Activated effector memory CD4-positive, alpha-beta T cell treated with anti-CD3 and anti-CD28 coated beads, Interleukin-2, amount 50 U/mL, for 16 hours (primary cell): Measurements from ENCODE around the gene GET4.

Experiments
- DNase-seq: peaks from one replicate; pipeline ENCODE4 v3.0.0-alpha.2; 2020

The GET4 gene

GRCh38 chr7:886626-887487, 10.5 kb downstream of the GET4 start:
- DNase-seq, result no peak

- DNase-seq, result no peak
Observed at GRCh38 chr7:887488-887820, 11.1 kb downstream of the GET4 start.

- no peak for DNase-seq
Observed at GRCh38 chr7:888081-889024, 12.0 kb downstream of the GET4 start.

GRCh38 chr7:889025-889390, 12.7 kb downstream of the GET4 start:
- no peak for DNase-seq

DNA sequence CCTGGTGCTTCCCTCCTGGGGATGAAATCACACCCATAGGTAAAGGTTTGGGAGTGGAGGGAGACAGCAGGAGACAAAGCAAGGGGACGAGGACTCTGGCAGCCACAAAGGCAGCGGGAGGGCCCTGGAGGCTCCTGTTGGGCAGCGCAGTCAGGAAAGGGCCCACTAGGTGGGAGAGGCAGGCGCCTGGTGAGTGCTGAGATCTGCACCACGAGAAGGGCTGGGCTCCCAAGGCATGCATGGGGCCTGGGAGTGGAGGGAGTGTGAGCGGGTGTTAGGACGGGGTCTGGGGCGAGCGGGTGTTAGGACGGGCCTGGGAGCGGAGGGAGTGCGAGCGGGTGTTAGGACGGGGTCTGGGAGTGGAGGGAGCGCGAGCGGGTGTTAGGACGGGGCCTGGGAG, 13.0 kb downstream of the GET4 start:
- no peak for DNase-seq

GRCh38 chr7:890868-891267, 14.5 kb downstream of the GET4 start:
- DNase-seq, result no peak

- DNase-seq, result no peak
Observed at GRCh38 chr7:891291-891690, 14.9 kb downstream of the GET4 start.

GRCh38 chr7:891805-892204, 15.5 kb downstream of the GET4 start:
- no peak for DNase-seq

DNA sequence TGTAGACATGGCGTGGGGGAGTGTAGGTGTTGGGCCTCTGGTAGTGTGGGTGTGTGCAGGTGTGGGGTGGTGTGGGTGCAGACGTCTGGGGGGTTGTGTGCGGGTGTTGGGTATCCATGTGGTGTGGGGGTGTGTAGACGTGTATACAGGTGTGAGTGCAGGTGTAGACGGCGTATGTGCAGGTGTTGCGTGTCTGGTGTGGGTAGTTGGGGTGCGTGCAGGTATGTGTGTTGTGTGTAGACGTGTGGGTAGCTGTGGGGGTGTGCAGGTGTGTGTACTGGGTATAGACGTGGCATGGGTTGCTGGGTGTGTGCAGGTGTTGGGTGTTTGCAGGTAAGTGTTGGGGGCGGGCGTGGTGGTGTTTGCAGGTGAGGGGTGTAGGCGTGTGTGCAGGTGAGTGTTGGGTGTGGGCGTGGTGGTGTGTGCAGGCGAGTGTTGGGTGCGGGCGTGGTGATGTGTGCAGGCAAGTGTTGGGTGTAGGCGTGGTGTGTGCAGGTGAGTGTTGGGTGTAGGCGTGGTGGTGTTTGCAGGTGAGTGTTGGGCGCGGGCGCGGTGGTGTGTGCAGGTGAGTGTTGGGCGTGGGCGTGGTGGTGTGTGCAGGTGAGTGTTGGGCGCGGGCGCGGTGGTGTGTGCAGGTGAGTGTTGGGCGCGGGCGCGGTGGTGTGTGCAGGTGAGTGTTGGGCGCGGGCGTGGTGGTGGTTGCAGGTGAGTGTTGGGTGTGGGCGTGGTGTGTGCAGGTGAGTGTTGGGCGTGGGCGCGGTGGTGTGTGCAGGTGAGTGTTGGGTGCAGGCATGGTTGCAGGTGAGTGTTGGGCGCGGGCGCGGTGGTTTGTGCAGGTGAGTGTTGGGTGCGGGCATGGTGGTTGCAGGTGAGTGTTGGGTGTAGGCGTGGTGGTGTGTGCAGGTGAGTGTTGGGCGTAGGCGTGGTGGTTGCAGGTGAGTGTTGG, 16.6 kb downstream of the GET4 start:
- DNase-seq, result no peak

GRCh38 chr7:893686-894085, 17.3 kb downstream of the GET4 start:
- no peak for DNase-seq

DNA sequence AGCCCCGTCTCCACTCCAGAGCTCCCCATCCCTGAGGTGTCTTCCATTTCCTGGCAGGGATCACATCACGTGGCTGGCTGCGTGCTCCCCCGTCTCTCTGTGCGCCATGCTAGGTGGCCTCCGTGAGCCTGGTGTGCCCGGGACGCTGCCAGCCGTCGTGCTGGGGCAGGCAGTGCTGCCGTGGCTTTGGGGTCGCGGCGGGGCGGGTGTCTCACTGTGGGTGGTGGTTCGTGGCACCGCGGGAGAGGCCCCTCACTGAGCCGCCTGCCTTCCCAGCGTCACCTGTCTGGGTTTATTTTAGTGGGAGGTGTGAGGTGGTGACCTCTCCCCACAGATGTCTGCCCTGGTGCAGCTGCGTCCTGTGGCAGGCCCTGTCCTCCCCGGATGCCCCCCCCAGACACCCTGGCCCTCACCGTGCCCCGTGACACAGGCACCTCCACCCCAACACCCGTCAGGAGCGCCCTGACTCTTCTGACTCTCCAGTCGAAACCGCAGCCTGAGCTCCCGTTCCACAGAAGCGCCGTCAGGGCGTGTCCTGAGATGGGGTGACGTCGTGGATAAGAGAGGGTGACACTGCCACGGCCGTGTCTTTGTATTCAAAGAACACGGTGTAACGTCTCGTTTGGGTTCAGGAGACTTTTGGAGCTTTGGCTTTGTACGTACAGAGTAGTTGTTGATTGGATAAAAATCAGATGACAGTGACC, 18.0 kb downstream of the GET4 start:
- DNase-seq, result no peak

GRCh38 chr7:894927-895450, 18.6 kb downstream of the GET4 start:
- no peak for DNase-seq

DNA sequence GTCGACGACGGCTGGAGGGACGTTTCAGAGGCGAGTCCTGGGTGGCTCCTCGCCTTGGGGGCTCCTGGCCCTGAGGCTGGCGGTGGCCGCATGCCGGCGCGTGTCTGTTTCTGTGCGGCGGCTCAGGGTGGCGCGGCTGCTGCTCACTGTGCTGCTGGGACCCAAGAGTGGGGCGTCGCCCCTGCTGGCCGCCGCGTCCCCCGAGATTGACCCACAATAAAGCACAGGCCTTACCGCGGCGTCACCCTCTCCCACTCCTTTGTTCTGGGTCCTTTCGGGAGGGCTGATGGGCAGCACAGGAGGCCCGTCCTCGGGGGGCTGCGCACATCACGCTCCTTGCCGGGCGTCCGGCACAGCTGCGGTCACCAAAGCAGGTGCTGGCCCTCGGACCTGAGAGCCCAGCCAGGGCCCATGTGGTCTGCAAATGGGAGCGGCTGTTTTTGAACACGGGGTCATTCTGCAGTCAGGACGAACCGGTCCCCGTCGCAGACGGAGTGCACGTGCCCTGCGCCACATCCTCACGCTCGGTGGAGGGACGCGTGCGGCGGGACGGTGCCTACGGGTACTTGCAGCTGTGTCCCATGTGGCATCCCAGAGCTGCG, 19.2 kb downstream of the GET4 start:
- no peak for DNase-seq

DNA sequence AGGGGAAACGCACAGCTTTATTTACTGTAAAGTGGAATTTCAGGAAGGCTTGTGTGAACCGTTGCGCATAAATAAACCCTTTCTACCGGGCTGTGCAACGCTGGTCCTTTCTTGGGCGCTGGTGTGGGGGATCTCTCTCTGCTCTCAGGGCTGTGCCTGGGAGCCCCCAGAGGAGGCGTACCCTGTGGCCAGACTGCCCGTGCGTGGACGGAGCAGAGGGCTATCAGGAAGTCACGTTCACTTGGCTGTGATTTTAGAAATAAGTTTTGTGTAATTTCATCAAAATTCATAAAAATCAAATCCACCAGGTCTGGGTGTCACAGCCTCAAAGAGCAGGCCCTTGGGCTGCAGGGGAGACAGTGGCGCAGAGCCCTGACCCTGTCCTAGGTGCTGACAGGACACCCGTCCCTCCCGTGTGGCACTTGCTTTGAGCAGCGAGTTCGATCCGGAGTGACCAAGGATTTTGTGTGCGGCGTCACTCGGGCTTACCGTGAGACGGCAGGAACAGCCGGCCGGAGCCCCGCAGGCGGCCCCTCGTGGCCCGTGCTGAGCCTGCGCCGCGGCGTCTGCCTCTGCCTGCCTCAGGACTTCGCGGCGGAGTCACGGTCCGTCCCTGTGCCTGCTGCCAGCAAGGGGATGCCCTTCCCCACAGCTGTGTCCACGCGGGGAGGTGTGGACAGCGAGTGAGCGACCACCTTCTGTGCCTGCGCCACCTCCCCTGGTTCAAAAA, 20.2 kb downstream of the GET4 start:
- no peak for DNase-seq

GRCh38 chr7:897086-897485, 20.7 kb downstream of the GET4 start:
- no peak for DNase-seq

DNA sequence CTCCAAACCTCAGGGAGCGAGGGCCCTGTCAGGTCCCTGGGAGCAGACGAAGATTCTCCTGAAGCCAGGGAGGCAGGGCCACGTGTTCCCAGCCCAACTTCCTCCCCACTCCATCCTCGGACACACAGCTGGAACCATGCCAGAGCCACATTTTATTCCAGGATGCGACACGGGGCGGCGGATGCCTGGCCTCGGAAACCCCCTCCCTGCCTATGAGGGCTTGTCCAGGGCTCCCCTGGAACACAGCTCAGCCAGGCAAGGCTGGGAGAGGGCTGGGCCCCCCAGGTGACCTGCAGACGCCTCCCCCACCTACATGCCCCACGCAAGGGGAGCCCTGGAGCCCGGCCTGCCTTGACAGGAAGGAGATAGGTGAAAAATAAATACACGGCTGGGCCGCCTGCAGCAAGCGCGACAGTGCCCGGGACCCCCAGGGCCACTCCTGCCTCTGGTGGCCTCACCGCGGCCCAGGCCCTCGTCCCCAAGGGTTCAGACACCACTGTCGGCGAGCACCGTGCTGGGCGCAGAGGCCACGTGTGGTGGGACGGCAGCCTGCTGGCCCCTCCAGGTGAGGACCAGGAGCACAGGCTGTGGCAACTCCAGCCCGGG, 21.5 kb downstream of the GET4 start:
- DNase-seq, result no peak

GRCh38 chr7:898460-898854, 22.1 kb downstream of the GET4 start:
- DNase-seq, result no peak

DNA sequence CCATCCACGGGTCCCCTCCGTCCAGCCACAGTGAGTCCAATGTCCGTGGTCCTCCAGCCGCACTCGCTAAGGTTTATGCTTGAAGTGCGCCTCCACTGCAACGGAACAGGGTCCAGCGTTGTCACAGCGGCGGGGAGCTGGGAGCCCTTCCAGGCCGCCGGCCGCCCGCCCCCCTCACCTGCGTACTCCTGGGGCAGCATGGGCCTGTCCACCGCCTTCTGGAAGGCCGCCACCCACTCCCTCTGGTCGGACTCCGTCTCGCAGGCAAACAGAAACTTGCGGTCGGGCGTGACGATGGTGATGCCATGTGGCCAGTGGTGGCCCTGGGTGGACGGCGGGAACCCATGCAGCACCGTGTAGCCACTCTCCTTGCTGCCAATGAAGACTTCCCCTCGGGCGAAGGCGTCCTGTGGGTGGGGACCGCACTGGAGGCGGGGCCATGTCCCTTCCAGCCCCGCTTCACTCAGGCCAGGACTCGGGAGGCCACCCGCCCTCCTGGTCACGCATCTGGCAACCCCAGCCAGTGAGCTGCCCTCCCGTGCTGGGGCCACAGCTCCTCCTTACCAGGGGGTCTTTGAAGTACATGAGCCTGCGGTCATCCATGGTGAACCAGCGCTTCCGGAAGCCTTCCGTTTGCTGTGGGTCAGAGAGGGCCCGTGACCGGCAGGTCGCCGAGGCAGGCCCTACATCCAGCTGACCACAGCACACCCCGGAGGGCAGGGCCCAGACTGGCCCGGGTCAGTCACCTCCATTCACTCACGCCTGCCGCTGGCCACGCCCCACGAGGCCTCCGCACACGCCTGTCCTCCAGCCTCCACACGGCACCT, 22.7 kb downstream of the GET4 start:
- DNase-seq, result no peak

GRCh38 chr7:899806-900205, 23.5 kb downstream of the GET4 start:
- DNase-seq, result no peak
